ENCODE data around the gene DEGS2.
"Not testable (repeated sequence)": the region's sequence is repeated elsewhere in the genome, so short reads cannot be mapped to it uniquely, and the experiment has no call there.

DEGS2 gene

GRCh38 chr14:100192250-100192671, 32.8 kb upstream of the DEGS2 start:
- Histone ChIP-seq H3K36me3 (no peaks in the 10 kb centered on the region), H3K27me3 (no peaks in the 10 kb centered on the region), H3K9me3 (no peaks in the 10 kb centered on the region), H3K4me3 (ENCODE audit: low read depth, low read length) (peak overlapping the region; percentile 41), H3K4me1 (peaks cover 2% of the 10 kb centered on the region; the same call in 1 of the 2 replicates)
- TF ChIP-seq, protein P1, sequence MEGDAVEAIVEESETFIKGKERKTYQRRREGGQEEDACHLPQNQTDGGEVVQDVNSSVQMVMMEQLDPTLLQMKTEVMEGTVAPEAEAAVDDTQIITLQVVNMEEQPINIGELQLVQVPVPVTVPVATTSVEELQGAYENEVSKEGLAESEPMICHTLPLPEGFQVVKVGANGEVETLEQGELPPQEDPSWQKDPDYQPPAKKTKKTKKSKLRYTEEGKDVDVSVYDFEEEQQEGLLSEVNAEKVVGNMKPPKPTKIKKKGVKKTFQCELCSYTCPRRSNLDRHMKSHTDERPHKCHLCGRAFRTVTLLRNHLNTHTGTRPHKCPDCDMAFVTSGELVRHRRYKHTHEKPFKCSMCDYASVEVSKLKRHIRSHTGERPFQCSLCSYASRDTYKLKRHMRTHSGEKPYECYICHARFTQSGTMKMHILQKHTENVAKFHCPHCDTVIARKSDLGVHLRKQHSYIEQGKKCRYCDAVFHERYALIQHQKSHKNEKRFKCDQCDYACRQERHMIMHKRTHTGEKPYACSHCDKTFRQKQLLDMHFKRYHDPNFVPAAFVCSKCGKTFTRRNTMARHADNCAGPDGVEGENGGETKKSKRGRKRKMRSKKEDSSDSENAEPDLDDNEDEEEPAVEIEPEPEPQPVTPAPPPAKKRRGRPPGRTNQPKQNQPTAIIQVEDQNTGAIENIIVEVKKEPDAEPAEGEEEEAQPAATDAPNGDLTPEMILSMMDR (IDR thresholded peaks at IDR 0.05; ENCODE audit: low read depth, low read length), result no peak
- DNase-seq, result no peak

DNA sequence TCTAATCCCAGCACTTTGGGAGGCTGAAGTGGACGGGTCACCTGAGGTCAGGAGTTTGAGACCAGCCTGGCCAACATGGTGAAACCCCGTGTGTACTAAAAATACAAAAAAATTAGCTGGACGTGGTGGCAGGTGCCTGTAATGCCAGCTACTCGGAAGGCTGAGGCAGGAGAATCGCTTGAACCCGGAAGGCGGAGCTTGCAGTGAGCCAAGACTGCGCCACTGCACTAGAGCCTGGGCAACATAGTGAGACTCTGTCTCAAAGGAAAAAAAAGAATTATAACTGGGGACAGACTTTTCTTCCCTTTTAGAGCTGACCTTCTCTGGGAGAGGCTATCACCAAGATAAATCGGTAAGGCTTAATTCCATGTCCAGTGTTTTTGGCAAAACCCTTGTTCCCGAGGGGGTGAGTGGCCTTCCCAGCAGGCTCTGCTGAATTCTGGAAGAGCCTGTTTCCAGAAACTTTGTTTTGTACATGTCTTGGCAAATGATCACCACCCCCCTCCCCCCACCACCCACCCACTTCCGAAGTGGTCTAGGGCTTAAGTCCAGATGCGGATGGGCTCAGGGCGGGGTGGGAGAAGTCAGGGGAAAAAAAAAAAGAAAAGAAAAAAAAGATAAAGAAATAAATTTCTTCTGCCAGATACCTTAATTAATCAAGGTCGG, 32.3 kb upstream of the DEGS2 start:
- no peaks in the 10 kb centered on the region for H3K9me3 ChIP-seq
- H3K36me3 ChIP-seq, result no peaks in the 10 kb centered on the region
- no peak for DNase-seq
- H3K4me1 ChIP-seq, result peaks cover 2% of the 10 kb centered on the region; the same call in 1 of the 2 replicates
- TF ChIP-seq, protein P1 (IDR thresholded peaks at IDR 0.05; ENCODE audit: low read depth, low read length), result no peak
- H3K4me3 ChIP-seq (ENCODE audit: low read depth, low read length), result no peak overlapping the region
- no peaks in the 10 kb centered on the region for H3K27me3 ChIP-seq

GRCh38 chr14:100190126-100190525, 30.7 kb upstream of the DEGS2 start:
- peaks cover 2% of the 10 kb centered on the region; the same call in 1 of the 2 replicates for H3K4me1 ChIP-seq
- DNase-seq, result no peak
- no peaks in the 10 kb centered on the region for H3K9me3 ChIP-seq
- no peak overlapping the region for H3K4me3 ChIP-seq (ENCODE audit: low read depth, low read length)
- no peaks in the 10 kb centered on the region for H3K36me3 ChIP-seq
- TF ChIP-seq, protein P1 (IDR thresholded peaks at IDR 0.05; ENCODE audit: low read depth, low read length), result no peak
- no peaks in the 10 kb centered on the region for H3K27me3 ChIP-seq

DNA sequence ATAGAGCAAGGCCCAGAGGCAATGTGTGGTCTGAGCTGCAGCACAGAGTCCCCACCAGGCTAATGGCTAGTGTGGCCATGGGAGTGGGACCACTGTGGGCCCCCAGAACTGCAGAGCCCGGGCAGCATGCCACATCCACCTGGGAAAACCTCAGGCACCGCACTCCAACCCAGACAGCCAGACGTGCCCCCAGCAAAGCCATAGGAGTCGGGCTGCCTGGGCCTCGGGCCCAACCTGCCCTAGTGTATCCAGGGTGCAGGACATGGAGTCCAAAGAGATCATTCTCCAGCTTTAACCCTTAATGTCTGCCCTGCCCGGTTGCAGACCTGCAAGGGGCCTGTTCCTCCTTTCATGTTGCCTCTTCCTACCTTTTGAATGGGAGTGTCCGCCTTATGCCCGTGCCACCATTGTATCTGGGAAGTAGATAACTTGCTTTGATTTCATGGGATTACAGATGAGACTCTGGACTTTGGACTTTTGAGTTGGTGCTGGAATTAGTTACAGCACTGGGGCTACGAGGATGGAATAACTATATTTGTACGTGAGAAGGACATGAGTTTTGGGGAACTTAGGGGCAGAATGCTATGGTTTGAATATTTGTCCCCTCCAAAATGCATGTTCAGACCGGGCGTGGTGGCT, 29.1 kb upstream of the DEGS2 start:
- DNase-seq, result no peak
- H3K9me3 ChIP-seq, result no peaks in the 10 kb centered on the region
- TF ChIP-seq, protein P1 (IDR thresholded peaks at IDR 0.05; ENCODE audit: low read depth, low read length), result no peak
- peaks cover 2% of the 10 kb centered on the region; the same call in 1 of the 2 replicates for H3K4me1 ChIP-seq
- no peak overlapping the region for H3K4me3 ChIP-seq (ENCODE audit: low read depth, low read length)
- no peaks in the 10 kb centered on the region for H3K27me3 ChIP-seq
- H3K36me3 ChIP-seq, result no peaks in the 10 kb centered on the region

GRCh38 chr14:100187247-100187833, 27.9 kb upstream of the DEGS2 start:
- Histone ChIP-seq H3K27me3 (no peaks in the 10 kb centered on the region), H3K36me3 (no peaks in the 10 kb centered on the region), H3K4me1 (peaks cover 2% of the 10 kb centered on the region; the same call in 1 of the 2 replicates), H3K4me3 (ENCODE audit: low read depth, low read length) (no peak overlapping the region), H3K9me3 (no peaks in the 10 kb centered on the region)
- TF ChIP-seq, protein P1 (IDR thresholded peaks at IDR 0.05; ENCODE audit: low read depth, low read length), result no peak
- no peak for DNase-seq

DNA sequence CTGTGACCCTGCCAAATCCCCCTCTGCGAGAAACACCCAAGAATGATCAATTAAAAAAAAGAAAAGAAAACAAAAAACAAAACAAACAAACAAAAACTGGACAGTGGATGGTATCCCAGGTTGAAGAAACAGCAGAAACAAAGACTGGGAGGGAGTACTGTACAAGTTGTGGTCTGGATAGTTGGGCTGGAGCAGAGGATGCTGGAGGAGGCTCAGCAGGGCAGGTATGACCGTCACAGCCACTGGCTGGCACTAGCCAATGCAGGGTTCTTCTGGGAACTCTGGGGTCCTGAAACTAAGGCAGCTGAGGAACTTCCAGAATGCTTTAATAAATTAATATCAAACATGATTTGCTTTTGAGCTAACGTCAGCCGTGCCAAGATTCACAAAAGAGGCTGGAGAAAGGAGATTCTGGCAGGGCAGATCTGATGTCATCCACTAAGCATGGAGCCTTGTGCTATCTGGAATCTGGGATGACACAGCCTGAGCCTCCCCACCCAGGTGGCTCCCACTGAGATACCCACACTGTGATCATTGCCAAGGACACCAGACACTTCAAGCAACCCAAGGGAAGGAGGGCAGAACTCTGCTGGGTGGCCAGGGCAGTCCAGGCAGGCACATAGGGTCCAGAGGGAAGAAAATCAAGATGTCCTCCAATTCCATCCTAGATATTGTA, 22.6 kb upstream of the DEGS2 start:
- H3K4me1 ChIP-seq; DNase-seq; H3K27me3 ChIP-seq; H3K4me3 ChIP-seq (ENCODE audit: low read depth, low read length); H3K9me3 ChIP-seq; H3K36me3 ChIP-seq: not testable (repeated sequence)

- H3K27me3 ChIP-seq; H3K4me1 ChIP-seq; H3K9me3 ChIP-seq; DNase-seq; H3K36me3 ChIP-seq; H3K4me3 ChIP-seq (ENCODE audit: low read depth, low read length): not testable (repeated sequence)
Observed at GRCh38 chr14:100180671-100181070, 21.2 kb upstream of the DEGS2 start.

All from BE2C (cell line).